Thymus (tissue), 11 donors: Measurements from ENCODE around the gene C14orf119. TPM values are rescaled to one million over a fixed set of nuclear protein-coding genes. Genes with fewer than 3 reads are reported as not detected.
A peak's percentile ranks its signal among the peaks of the same experiment; 100 is the strongest.

ENCODE experiments used
- DNase-seq, 9 donors: peaks; one replicate each; pipeline ENCODE4 v3.0.0-alpha.2; 2013; ENCODE audit warnings: low spot score in 9 of 9, low read depth in 6 of 9, missing footprints in 1 of 9
- H3K27ac ChIP-seq, 2 donors: one replicate each; pipeline ENCODE4 v1.5.1; 2013; ENCODE audit warnings: control low read depth in 1 of 2, low read depth in 1 of 2, low read length in 1 of 2, mild to moderate bottlenecking in 1 of 2, moderate library complexity in 1 of 2
- H3K27me3 ChIP-seq, 2 donors: one replicate each; pipeline ENCODE4 v1.5.1; 2013; ENCODE audit warnings: low read length in 1 of 2; ENCODE audit not compliant: control insufficient read depth in 2 of 2, insufficient read depth in 1 of 2
- H3K36me3 ChIP-seq, 2 donors: one replicate each; pipeline ENCODE4 v1.5.1; 2013; ENCODE audit warnings: low read length in 1 of 2, mild to moderate bottlenecking in 1 of 2, moderate library complexity in 1 of 2; ENCODE audit not compliant: control insufficient read depth in 2 of 2, insufficient read depth in 2 of 2
- H3K4me1 ChIP-seq, 2 donors: one replicate each; pipeline ENCODE4 v1.5.1; 2013; ENCODE audit warnings: low read length in 2 of 2; ENCODE audit not compliant: control insufficient read depth in 2 of 2, insufficient read depth in 2 of 2
- H3K4me3 ChIP-seq, 2 donors: one replicate each; pipeline ENCODE4 v1.5.1; 2013; ENCODE audit warnings: low read length in 2 of 2, control low read depth in 1 of 2, mild to moderate bottlenecking in 1 of 2
- H3K9me3 ChIP-seq, 2 donors: one replicate each; pipeline ENCODE4 v1.5.1; 2013; ENCODE audit warnings: low read length in 1 of 2, mild to moderate bottlenecking in 1 of 2; ENCODE audit not compliant: control insufficient read depth in 2 of 2, insufficient read depth in 1 of 2
- WGBS: extraction: QIAGEN DNeasy Blood & Tissue Kit; methylation state at CpG from one replicate; pipeline ENCODE4 v1.1.7; 2013; 5-methylcytosine and 5-hydroxymethylcytosine counted together
- polyA plus RNA-seq: library from polyadenylated mRNA; stranded (reverse); fragments of 200-250 nt; gene quantifications from one replicate; pipeline ENCODE4 v1.2.3, GENCODE V29; 2013
- total RNA-seq: library from RNA; stranded (reverse); fragments of 120-200 nt; gene quantifications from one replicate; pipeline ENCODE4 v1.2.4, GENCODE V29; 2013
- donor health status: healthy.

The C14orf119 gene
- total and polyA plus RNA-seq, 2 donors = 43.6 to 52.9 TPM

GRCh38 chr14:23117371-23118020 is 22.2 kb downstream of the C14orf119 start:
- H3K4me1 ChIP-seq = peaks cover 9 to 38% of the 10 kb centered on the region in 2 donors
- DNase-seq = no peak
- no peaks in the 10 kb centered on the region for H3K36me3 ChIP-seq
- peaks cover 0 to 19% of the 10 kb centered on the region in 2 donors for H3K27me3 ChIP-seq
- H3K9me3 ChIP-seq = no peaks in the 10 kb centered on the region
- no peak overlapping the region for H3K27ac ChIP-seq
- no peak overlapping the region for H3K4me3 ChIP-seq
- WGBS = 97% methylated on average over 32 of the region's 32 CpGs

- Histone ChIP-seq H3K36me3 (no peaks in the 10 kb centered on the region), H3K4me3 (peak within 1 kb of the TSS in 1 of 2 donors; percentile 15), H3K27ac (peak within 1 kb of the TSS; percentile 84 to 94), H3K9me3 (no peaks in the 10 kb centered on the region), H3K27me3 (peaks cover 0 to 9% of the 10 kb centered on the region in 2 donors), H3K4me1 (peaks cover 9 to 38% of the 10 kb centered on the region in 2 donors)
- peak in 1 of 9 donors; percentile 14 for DNase-seq
- 91% methylated on average over 32 of the region's 32 CpGs for WGBS
Measured at GRCh38 chr14:23118506-23119362, 23.4 kb downstream of the C14orf119 start, which contains the start of gene CEBPE. TSS of gene CEBPE (minus strand) at chr14:23119255. CDS start at chr14:23119091, 164 bp downstream.

- no peaks in the 10 kb centered on the region for H3K36me3 ChIP-seq
- peak overlapping the region; percentile 84 to 94 for H3K27ac ChIP-seq
- 54% methylated on average over 16 of the region's 16 CpGs for WGBS
- H3K4me3 ChIP-seq = peak overlapping the region in 1 of 2 donors; percentile 15
- peak in 8 of 9 donors; percentile 33 to 85 (median 58) for DNase-seq
- H3K4me1 ChIP-seq = peaks cover 9 to 38% of the 10 kb centered on the region in 2 donors
- peaks cover 0 to 3% of the 10 kb centered on the region in 2 donors for H3K27me3 ChIP-seq
- H3K9me3 ChIP-seq = no peaks in the 10 kb centered on the region
Measured at GRCh38 chr14:23119363-23120327, 24.3 kb downstream of the C14orf119 start.

GRCh38 chr14:23120541-23121251 is 25.4 kb downstream of the C14orf119 start:
- no peaks in the 10 kb centered on the region for H3K9me3 ChIP-seq
- peak overlapping the region; percentile 84 to 94 for H3K27ac ChIP-seq
- H3K4me1 ChIP-seq = peaks cover 9 to 38% of the 10 kb centered on the region in 2 donors
- H3K36me3 ChIP-seq = no peaks in the 10 kb centered on the region
- peaks cover 0 to 1% of the 10 kb centered on the region in 2 donors for H3K27me3 ChIP-seq
- H3K4me3 ChIP-seq = no peak overlapping the region
- peak in 8 of 9 donors; percentile 44 to 87 (median 74) for DNase-seq
- WGBS = 21% methylated on average over 9 of the region's 9 CpGs

GRCh38 chr14:23121361-23121771 is 26.1 kb downstream of the C14orf119 start:
- H3K27me3 ChIP-seq = peaks cover 0 to 3% of the 10 kb centered on the region in 2 donors
- no peak overlapping the region for H3K4me3 ChIP-seq
- no peaks in the 10 kb centered on the region for H3K36me3 ChIP-seq
- peak in 1 of 9 donors; percentile 12 for DNase-seq
- H3K4me1 ChIP-seq = peaks cover 9 to 38% of the 10 kb centered on the region in 2 donors
- H3K27ac ChIP-seq = no peak overlapping the region
- H3K9me3 ChIP-seq = no peaks in the 10 kb centered on the region
- WGBS = 68% methylated on average over 6 of the region's 6 CpGs

GRCh38 chr14:23122086-23122485 is 26.8 kb downstream of the C14orf119 start:
- Histone ChIP-seq H3K36me3 (no peaks in the 10 kb centered on the region), H3K9me3 (no peaks in the 10 kb centered on the region), H3K27me3 (peaks cover 0 to 3% of the 10 kb centered on the region in 2 donors), H3K4me1 (peaks cover 9 to 38% of the 10 kb centered on the region in 2 donors), H3K27ac (no peak overlapping the region), H3K4me3 (no peak overlapping the region)
- no peak for DNase-seq
- 92% methylated on average over 6 of the region's 6 CpGs for WGBS

- H3K36me3 ChIP-seq = no peaks in the 10 kb centered on the region
- no peaks in the 10 kb centered on the region for H3K9me3 ChIP-seq
- no peak overlapping the region for H3K4me3 ChIP-seq
- H3K4me1 ChIP-seq = peaks cover 9 to 33% of the 10 kb centered on the region in 2 donors
- peaks cover 0 to 3% of the 10 kb centered on the region in 2 donors for H3K27me3 ChIP-seq
- WGBS = 92% methylated on average over 8 of the region's 8 CpGs
- DNase-seq = no peak
- no peak overlapping the region for H3K27ac ChIP-seq
Measured at GRCh38 chr14:23123419-23123818, 28.1 kb downstream of the C14orf119 start.

- Histone ChIP-seq H3K4me3 (no peak overlapping the region), H3K36me3 (no peaks in the 10 kb centered on the region), H3K4me1 (peaks cover 9 to 23% of the 10 kb centered on the region in 2 donors), H3K27ac (no peak overlapping the region), H3K9me3 (no peaks in the 10 kb centered on the region), H3K27me3 (peaks cover 0 to 3% of the 10 kb centered on the region in 2 donors)
- DNase-seq = no peak
- WGBS = 92% methylated on average over 13 of the region's 13 CpGs
Measured at GRCh38 chr14:23124337-23124954, 29.1 kb downstream of the C14orf119 start.
